HUES48 (cell line): ENCODE data around the gene HEMK1.
A peak's percentile ranks its signal among the peaks of the same experiment; 100 is the strongest.

Experiments
- H3K27ac ChIP-seq: one replicate; pipeline ENCODE4 v1.7.0; 2013; ENCODE audit warnings: low read depth, low read length, inconsistent platforms
- H3K27me3 ChIP-seq: 2 replicates; pipeline ENCODE4 v1.6.1; 2013; ENCODE audit warnings: mild to moderate bottlenecking, low read length; ENCODE audit not compliant: control insufficient read depth, insufficient read depth
- H3K36me3 ChIP-seq: 2 replicates; pipeline ENCODE4 v1.6.1; 2013; ENCODE audit warnings: low read length; ENCODE audit not compliant: control insufficient read depth, insufficient read depth
- H3K4me1 ChIP-seq: 2 replicates; pipeline ENCODE4 v1.6.1; 2013; ENCODE audit warnings: mild to moderate bottlenecking, low read length; ENCODE audit not compliant: control insufficient read depth, insufficient read depth
- H3K4me3 ChIP-seq: 2 replicates; pipeline ENCODE4 v1.5.1; 2013; ENCODE audit warnings: mild to moderate bottlenecking, low read depth, low read length
- H3K9ac ChIP-seq: 2 replicates; pipeline ENCODE4 v1.6.1; 2013; ENCODE audit warnings: mild to moderate bottlenecking, low read depth, low read length, moderate library complexity
- H3K9me3 ChIP-seq: 2 replicates; pipeline ENCODE4 v1.6.1; 2013; ENCODE audit warnings: low read length; ENCODE audit not compliant: control insufficient read depth, insufficient read depth

HEMK1 gene

GRCh38 chr3:50567011-50567385, 2.3 kb upstream of the HEMK1 start:
- peaks cover 4% of the 10 kb centered on the region for H3K4me1 ChIP-seq
- H3K9ac ChIP-seq: peak overlapping the region; percentile 43; the same call in 1 of the 2 replicates
- no peaks in the 10 kb centered on the region for H3K9me3 ChIP-seq
- H3K27me3 ChIP-seq: peaks cover 10% of the 10 kb centered on the region
- no peaks in the 10 kb centered on the region for H3K36me3 ChIP-seq
- H3K27ac ChIP-seq: no peak overlapping the region
- H3K4me3 ChIP-seq: peak overlapping the region; percentile 64

- Histone ChIP-seq H3K4me1 (peaks cover 4% of the 10 kb centered on the region), H3K9ac (peak within 1 kb of the TSS; percentile 43; the same call in 1 of the 2 replicates), H3K27ac (no peak within 1 kb of the TSS)
Observed at GRCh38 chr3:50567386-50568167, 1.7 kb upstream of the HEMK1 start, which contains the start of gene C3orf18. TSS of gene C3orf18 (minus strand) at chr3:50567747. CDS start at chr3:50565699, 2,048 bp downstream.

GRCh38 chr3:50570508-50571279, 1.4 kb downstream of the HEMK1 start:
- Histone ChIP-seq H3K27ac (no peak overlapping the region), H3K4me3 (peak overlapping the region; percentile 92; the same call in 1 of the 2 replicates), H3K4me1 (peaks cover 4% of the 10 kb centered on the region)

More at GRCh38 chr3:50567386-50568167, 1.7 kb upstream of the HEMK1 start, which contains the start of gene C3orf18:
- H3K27me3 ChIP-seq: peaks cover 10% of the 10 kb centered on the region
- H3K4me3 ChIP-seq: peak within 1 kb of the TSS; percentile 92
- no peaks in the 10 kb centered on the region for H3K9me3 ChIP-seq
- H3K36me3 ChIP-seq: no peaks in the 10 kb centered on the region

GRCh38 chr3:50571486-50571885, 2.2 kb downstream of the HEMK1 start:
- Histone ChIP-seq H3K4me1 (peaks cover 4% of the 10 kb centered on the region), H3K4me3 (no peak overlapping the region), H3K27me3 (peaks cover 6% of the 10 kb centered on the region; the same call in 1 of the 2 replicates), H3K9ac (no peak overlapping the region), H3K36me3 (no peaks in the 10 kb centered on the region; the same call in 1 of the 2 replicates), H3K9me3 (no peaks in the 10 kb centered on the region), H3K27ac (no peak overlapping the region)

More at GRCh38 chr3:50570508-50571279, 1.4 kb downstream of the HEMK1 start:
- Histone ChIP-seq H3K9me3 (no peaks in the 10 kb centered on the region), H3K9ac (no peak overlapping the region), H3K27me3 (peaks cover 10% of the 10 kb centered on the region), H3K36me3 (no peaks in the 10 kb centered on the region; the same call in 1 of the 2 replicates)

- Histone ChIP-seq H3K4me3 (no peak overlapping the region), H3K27ac (no peak overlapping the region), H3K9ac (no peak overlapping the region), H3K9me3 (no peaks in the 10 kb centered on the region), H3K27me3 (no peaks in the 10 kb centered on the region), H3K4me1 (peaks cover 4% of the 10 kb centered on the region), H3K36me3 (no peaks in the 10 kb centered on the region; the same call in 1 of the 2 replicates)
Observed at GRCh38 chr3:50572158-50572557, 2.8 kb downstream of the HEMK1 start.

- no peaks in the 10 kb centered on the region for H3K9me3 ChIP-seq
- H3K36me3 ChIP-seq: no peaks in the 10 kb centered on the region; the same call in 1 of the 2 replicates
- no peak overlapping the region for H3K27ac ChIP-seq
- no peak overlapping the region for H3K9ac ChIP-seq
- no peak overlapping the region for H3K4me3 ChIP-seq
- H3K27me3 ChIP-seq: no peaks in the 10 kb centered on the region
- H3K4me1 ChIP-seq: peaks cover 4% of the 10 kb centered on the region
Observed at GRCh38 chr3:50572801-50573371, 3.6 kb downstream of the HEMK1 start.

GRCh38 chr3:50573566-50574443, 4.5 kb downstream of the HEMK1 start:
- no peak overlapping the region for H3K4me3 ChIP-seq
- no peak overlapping the region for H3K9ac ChIP-seq
- peaks cover 4% of the 10 kb centered on the region; the same call in 1 of the 2 replicates for H3K4me1 ChIP-seq
- no peak overlapping the region for H3K27ac ChIP-seq
- no peaks in the 10 kb centered on the region for H3K27me3 ChIP-seq
- no peaks in the 10 kb centered on the region for H3K9me3 ChIP-seq
- no peaks in the 10 kb centered on the region; the same call in 1 of the 2 replicates for H3K36me3 ChIP-seq

- Histone ChIP-seq H3K4me3 (no peak overlapping the region), H3K27me3 (no peaks in the 10 kb centered on the region), H3K9ac (no peak overlapping the region), H3K36me3 (no peaks in the 10 kb centered on the region; the same call in 1 of the 2 replicates), H3K27ac (no peak overlapping the region), H3K9me3 (no peaks in the 10 kb centered on the region), H3K4me1 (peaks cover 4% of the 10 kb centered on the region; the same call in 1 of the 2 replicates)
Observed at GRCh38 chr3:50574444-50574831, 5.1 kb downstream of the HEMK1 start.

GRCh38 chr3:50575372-50575771, 6.0 kb downstream of the HEMK1 start:
- H3K27ac ChIP-seq: no peak overlapping the region
- H3K9me3 ChIP-seq: no peaks in the 10 kb centered on the region
- no peak overlapping the region for H3K4me3 ChIP-seq
- no peak overlapping the region for H3K9ac ChIP-seq
- H3K27me3 ChIP-seq: no peaks in the 10 kb centered on the region
- peaks cover under 1% of the 10 kb centered on the region; the same call in 1 of the 2 replicates for H3K4me1 ChIP-seq
- H3K36me3 ChIP-seq: no peaks in the 10 kb centered on the region; the same call in 1 of the 2 replicates

- Histone ChIP-seq H3K4me1 (no peaks in the 10 kb centered on the region), H3K4me3 (no peak overlapping the region), H3K27me3 (no peaks in the 10 kb centered on the region), H3K9me3 (no peaks in the 10 kb centered on the region), H3K36me3 (peaks cover 7% of the 10 kb centered on the region; the same call in 1 of the 2 replicates), H3K27ac (no peak overlapping the region), H3K9ac (no peak overlapping the region)
Observed at GRCh38 chr3:50577348-50577747, 8.0 kb downstream of the HEMK1 start.
